PC-3 (cell line): Measurements from ENCODE around the gene MAZ.

Experiments used
- EZH2 ChIP-seq: fragments of 300-600 bp; sonication (generic); IDR thresholded peaks from one replicate; pipeline ENCODE4 v1.6.1; 2017; ENCODE audit warnings: antibody characterized with exemption, mild to moderate bottlenecking, low read length; ENCODE audit not compliant: unreplicated experiment
- EZH2phosphoT487 ChIP-seq: fragments of 300-600 bp; sonication (generic); IDR thresholded peaks from 2 replicates; pipeline ENCODE4 v1.6.1; 2018; ENCODE audit warnings: mild to moderate bottlenecking, antibody characterized with exemption, low read length, borderline replicate concordance
- TF ChIP-seq, protein P1 (sequence below): fragments of 300-600 bp; sonication (generic); conservative IDR thresholded peaks from 2 replicates; pipeline ENCODE4 v1.5.1; 2017; ENCODE audit warnings: antibody characterized with exemption, low read depth, mild to moderate bottlenecking, low read length

GRCh38 chr16:29820730-29821642, 14.7 kb downstream of the MAZ start:
- TF ChIP-seq, protein P1, sequence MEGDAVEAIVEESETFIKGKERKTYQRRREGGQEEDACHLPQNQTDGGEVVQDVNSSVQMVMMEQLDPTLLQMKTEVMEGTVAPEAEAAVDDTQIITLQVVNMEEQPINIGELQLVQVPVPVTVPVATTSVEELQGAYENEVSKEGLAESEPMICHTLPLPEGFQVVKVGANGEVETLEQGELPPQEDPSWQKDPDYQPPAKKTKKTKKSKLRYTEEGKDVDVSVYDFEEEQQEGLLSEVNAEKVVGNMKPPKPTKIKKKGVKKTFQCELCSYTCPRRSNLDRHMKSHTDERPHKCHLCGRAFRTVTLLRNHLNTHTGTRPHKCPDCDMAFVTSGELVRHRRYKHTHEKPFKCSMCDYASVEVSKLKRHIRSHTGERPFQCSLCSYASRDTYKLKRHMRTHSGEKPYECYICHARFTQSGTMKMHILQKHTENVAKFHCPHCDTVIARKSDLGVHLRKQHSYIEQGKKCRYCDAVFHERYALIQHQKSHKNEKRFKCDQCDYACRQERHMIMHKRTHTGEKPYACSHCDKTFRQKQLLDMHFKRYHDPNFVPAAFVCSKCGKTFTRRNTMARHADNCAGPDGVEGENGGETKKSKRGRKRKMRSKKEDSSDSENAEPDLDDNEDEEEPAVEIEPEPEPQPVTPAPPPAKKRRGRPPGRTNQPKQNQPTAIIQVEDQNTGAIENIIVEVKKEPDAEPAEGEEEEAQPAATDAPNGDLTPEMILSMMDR: no peak
- TF ChIP-seq EZH2phosphoT487 (no peak), EZH2 (no peak)
